OCI-LY1 (cell line): ENCODE data around the gene PTPRCAP.

ENCODE experiments used
- H2AFZ ChIP-seq: fragments of 200-600 bp; sonication (generic), shearing (Covaris generic); 2 replicates; pipeline ENCODE4 v1.6.0; 2014; ENCODE audit warnings: antibody characterized with exemption, mild to moderate bottlenecking, low read length
- H3F3A ChIP-seq: fragments of 200-600 bp; sonication (generic), shearing (Covaris generic); 2 replicates; pipeline ENCODE4 v1.6.0; 2014; ENCODE audit warnings: mild to moderate bottlenecking, antibody characterized with exemption, low read length, moderate library complexity; ENCODE audit not compliant: insufficient read depth
- H3K27ac ChIP-seq: fragments of 200-600 bp; sonication (generic); 2 replicates; pipeline ENCODE4 v1.5.1; 2014; ENCODE audit warnings: low read length, mixed run types, mild to moderate bottlenecking, low read depth; ENCODE audit not compliant: poor library complexity, severe bottlenecking
- H3K27me3 ChIP-seq: fragments of 200-600 bp; sonication (generic); 2 replicates; pipeline ENCODE4 v1.6.0; 2014; ENCODE audit warnings: antibody characterized with exemption, mild to moderate bottlenecking, low read length, moderate library complexity; ENCODE audit not compliant: insufficient read depth
- H3K36me3 ChIP-seq: fragments of 200-600 bp; sonication (generic); 2 replicates; pipeline ENCODE4 v1.6.1; 2014; ENCODE audit warnings: mild to moderate bottlenecking, antibody characterized with exemption, low read length, moderate library complexity, mixed read lengths; ENCODE audit not compliant: insufficient read depth
- H3K4me1 ChIP-seq: fragments of 200-600 bp; sonication (generic); 2 replicates; pipeline ENCODE4 v1.5.1; 2014; ENCODE audit warnings: mild to moderate bottlenecking, low read length, moderate library complexity; ENCODE audit not compliant: insufficient read depth, severe bottlenecking
- H3K4me2 ChIP-seq: fragments of 200-600 bp; sonication (generic), shearing (Covaris generic); 2 replicates; pipeline ENCODE4 v1.6.1; 2014; ENCODE audit warnings: low read length
- H3K4me3 ChIP-seq: fragments of 200-600 bp; sonication (generic); 2 replicates; pipeline ENCODE4 v1.5.1; 2014; ENCODE audit warnings: low read length, low read depth, mild to moderate bottlenecking, mixed read lengths; ENCODE audit not compliant: poor library complexity, severe bottlenecking
- H3K79me2 ChIP-seq: fragments of 200-600 bp; shearing (Covaris generic); 2 replicates; pipeline ENCODE4 v1.6.1; 2016; ENCODE audit warnings: mixed run types, low read length, mixed read lengths; ENCODE audit not compliant: insufficient read depth
- H3K9ac ChIP-seq: fragments of 200-600 bp; sonication (generic), shearing (Covaris generic); 2 replicates; pipeline ENCODE4 v1.6.1; 2014; ENCODE audit warnings: mild to moderate bottlenecking, low read length, mixed read lengths
- H3K9me2 ChIP-seq: fragments of 200-600 bp; sonication (generic), shearing (Covaris generic); 2 replicates; pipeline ENCODE4 v1.6.1; 2014; ENCODE audit warnings: low read depth, mild to moderate bottlenecking, low read length, mixed read lengths
- H3K9me3 ChIP-seq: fragments of 200-600 bp; shearing (Covaris generic); 2 replicates; pipeline ENCODE4 v1.6.1; 2014; ENCODE audit warnings: low read length, mixed read lengths
- H4K20me1 ChIP-seq: fragments of 200-600 bp; sonication (generic), shearing (Covaris generic); 2 replicates; pipeline ENCODE4 v1.6.0; 2016; ENCODE audit warnings: mild to moderate bottlenecking, low read length; ENCODE audit not compliant: insufficient read depth
- CTCF ChIP-seq: fragments of 200-600 bp; sonication (generic), shearing (Covaris generic); IDR thresholded peaks from 2 replicates; pipeline ENCODE4 v1.5.1; 2017; ENCODE audit warnings: mild to moderate bottlenecking, antibody characterized with exemption, low read length, moderate library complexity, mixed read lengths
- EZH2 ChIP-seq: fragments of 200-600 bp; sonication (generic), shearing (Covaris generic); IDR thresholded peaks from 2 replicates; pipeline ENCODE4 v1.8.0; 2017; ENCODE audit warnings: borderline replicate concordance, mixed run types, mild to moderate bottlenecking, antibody characterized with exemption, low read length, moderate library complexity, mixed read lengths

The PTPRCAP gene

DNA sequence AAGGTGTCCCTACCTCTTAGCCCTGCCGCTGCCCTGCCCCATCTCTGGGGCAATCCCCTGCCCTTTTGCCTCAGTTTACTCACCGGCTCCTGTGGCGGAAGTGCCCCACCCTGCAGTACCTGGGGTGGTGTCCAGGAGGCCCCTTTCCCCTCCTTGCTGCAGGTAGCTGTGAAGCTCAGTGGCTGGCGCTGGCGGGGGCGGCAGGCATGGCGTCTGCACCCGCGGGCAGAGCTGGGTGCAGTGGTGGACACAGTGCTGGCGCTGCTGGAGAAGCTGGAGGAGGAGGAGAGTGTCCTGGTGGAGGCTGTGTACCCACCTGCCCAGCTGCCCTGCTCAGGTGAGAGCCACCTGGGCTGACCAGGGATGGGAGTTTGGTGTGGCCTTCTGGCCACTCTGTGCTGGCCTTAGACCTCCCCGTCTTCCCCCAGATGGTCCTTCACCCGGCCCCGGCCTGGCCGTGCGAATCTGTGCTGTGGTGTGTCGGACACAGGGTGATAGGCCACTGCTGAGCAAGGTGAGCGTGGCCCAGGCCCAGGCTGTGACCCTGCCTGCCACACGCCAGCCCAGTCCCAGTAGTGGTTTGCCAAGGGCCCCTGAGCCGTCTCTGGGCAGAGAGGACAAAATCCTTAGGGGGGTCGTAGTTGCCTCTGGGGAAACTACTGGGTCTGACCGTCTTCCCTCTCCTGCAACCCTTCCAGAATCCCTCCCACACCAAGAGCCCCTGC lies 18.0 kb downstream of the PTPRCAP start:
- Histone ChIP-seq H3K9me2 (no peaks in the 10 kb centered on the region), H3K27me3 (peaks cover 3% of the 10 kb centered on the region; the same call in 1 of the 2 replicates), H3K9me3 (no peaks in the 10 kb centered on the region), H3K9ac (no peak overlapping the region; the same call in 1 of the 2 replicates), H3K4me1 (peaks cover 52% of the 10 kb centered on the region), H3K27ac (peak overlapping the region; percentile 26), H3F3A (no peaks in the 10 kb centered on the region), H3K4me2 (peak overlapping the region; percentile 46; the same call in 1 of the 2 replicates), H2AFZ (no peak overlapping the region), H3K79me2 (no peaks in the 10 kb centered on the region), H4K20me1 (no peaks in the 10 kb centered on the region), H3K36me3 (no peaks in the 10 kb centered on the region), H3K4me3 (peak overlapping the region; percentile 10)
- 0 out of 2 replicates have a peak, but pooled peaks have one; percentile 19 for TF ChIP-seq CTCF
- TF ChIP-seq EZH2: no peak

- H3K9ac ChIP-seq: no peak overlapping the region
- TF ChIP-seq CTCF (no peak), EZH2 (no peak)
- no peaks in the 10 kb centered on the region for H3K9me2 ChIP-seq
- no peaks in the 10 kb centered on the region for H3F3A ChIP-seq
- H2AFZ ChIP-seq: no peak overlapping the region
- peak overlapping the region; percentile 26 for H3K27ac ChIP-seq
- peaks cover 52% of the 10 kb centered on the region for H3K4me1 ChIP-seq
- no peaks in the 10 kb centered on the region for H3K9me3 ChIP-seq
- no peaks in the 10 kb centered on the region for H3K36me3 ChIP-seq
- H3K79me2 ChIP-seq: no peaks in the 10 kb centered on the region
- H3K27me3 ChIP-seq: peaks cover 3% of the 10 kb centered on the region; the same call in 1 of the 2 replicates
- peak overlapping the region; percentile 46; the same call in 1 of the 2 replicates for H3K4me2 ChIP-seq
- no peaks in the 10 kb centered on the region for H4K20me1 ChIP-seq
- peak overlapping the region; percentile 10 for H3K4me3 ChIP-seq
These were observed 18.8 kb downstream of the PTPRCAP start for GRCh38 chr11:67418476-67419281.

- Histone ChIP-seq H3K4me3 (no peak overlapping the region), H2AFZ (no peak overlapping the region), H4K20me1 (no peaks in the 10 kb centered on the region), H3K27me3 (peaks cover 3% of the 10 kb centered on the region; the same call in 1 of the 2 replicates), H3K9me3 (no peaks in the 10 kb centered on the region), H3K79me2 (no peaks in the 10 kb centered on the region), H3K4me1 (peaks cover 53% of the 10 kb centered on the region), H3K27ac (peak overlapping the region; percentile 8), H3K36me3 (no peaks in the 10 kb centered on the region), H3K9ac (no peak overlapping the region; the same call in 1 of the 2 replicates), H3F3A (no peaks in the 10 kb centered on the region), H3K4me2 (no peak overlapping the region), H3K9me2 (no peaks in the 10 kb centered on the region)
- no peak for TF ChIP-seq CTCF
- no peak for TF ChIP-seq EZH2
These were observed 20.1 kb downstream of the PTPRCAP start for GRCh38 chr11:67417425-67417824.
